Activated CD8-positive, alpha-beta memory T cell treated with anti-CD3 and anti-CD28 coated beads, Interleukin-2, amount 10 ng/mL, durations not matched to agents 7 days and 5 days (primary cell): Measurements from ENCODE around the gene TMX3. TPM values are rescaled to one million over a fixed set of nuclear protein-coding genes. Genes with fewer than 3 reads are reported as not detected.
A peak's percentile ranks its signal among the peaks of the same experiment; 100 is the strongest.

ENCODE experiments used
- ATAC-seq: fragments of 150-1000 bp; cut with Tn5 transposase; one replicate; pipeline ENCODE4 v1.10.0; 2021; ENCODE audit warnings: moderate library complexity
- CTCF ChIA-PET: fragments of 350-600 bp; sonication (Branson Sonifier 250); formaldehyde crosslinking; loops from one replicate; lab custom pipeline; 2021; ENCODE audit warnings: antibody characterized with exemption; lab: Charles Lee
- DNase-seq: peaks from one replicate; pipeline ENCODE4 v3.0.0-alpha.2; 2020
- H3K27ac Mint-ChIP-seq: one replicate; pipeline ENCODE4 v1.8.0; 2021; ENCODE audit warnings: mild to moderate bottlenecking, mixed read lengths
- H3K27me3 Mint-ChIP-seq: one replicate; pipeline ENCODE4 v1.8.0; 2021; ENCODE audit warnings: mixed read lengths
- H3K36me3 Mint-ChIP-seq: one replicate; pipeline ENCODE4 v1.8.0; 2021; ENCODE audit warnings: mild to moderate bottlenecking, mixed read lengths
- H3K4me1 Mint-ChIP-seq: one replicate; pipeline ENCODE4 v1.8.0; 2021; ENCODE audit warnings: mixed read lengths
- H3K4me3 Mint-ChIP-seq: one replicate; pipeline ENCODE4 v1.8.0; 2021; ENCODE audit warnings: mild to moderate bottlenecking, moderate library complexity, mixed read lengths
- H3K9me3 Mint-ChIP-seq: one replicate; pipeline ENCODE4 v1.8.0; 2022; ENCODE audit warnings: low read depth, mixed read lengths
- total RNA-seq, 2 experiments: library from RNA; stranded (reverse); gene quantifications; one replicate each; pipeline ENCODE4 v1.2.3, GENCODE V29; 2021

Gene TMX3, protein sequence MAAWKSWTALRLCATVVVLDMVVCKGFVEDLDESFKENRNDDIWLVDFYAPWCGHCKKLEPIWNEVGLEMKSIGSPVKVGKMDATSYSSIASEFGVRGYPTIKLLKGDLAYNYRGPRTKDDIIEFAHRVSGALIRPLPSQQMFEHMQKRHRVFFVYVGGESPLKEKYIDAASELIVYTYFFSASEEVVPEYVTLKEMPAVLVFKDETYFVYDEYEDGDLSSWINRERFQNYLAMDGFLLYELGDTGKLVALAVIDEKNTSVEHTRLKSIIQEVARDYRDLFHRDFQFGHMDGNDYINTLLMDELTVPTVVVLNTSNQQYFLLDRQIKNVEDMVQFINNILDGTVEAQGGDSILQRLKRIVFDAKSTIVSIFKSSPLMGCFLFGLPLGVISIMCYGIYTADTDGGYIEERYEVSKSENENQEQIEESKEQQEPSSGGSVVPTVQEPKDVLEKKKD
- 10 to 100 TPM; 50.3 to 65.4 TPM for total RNA-seq

DNA sequence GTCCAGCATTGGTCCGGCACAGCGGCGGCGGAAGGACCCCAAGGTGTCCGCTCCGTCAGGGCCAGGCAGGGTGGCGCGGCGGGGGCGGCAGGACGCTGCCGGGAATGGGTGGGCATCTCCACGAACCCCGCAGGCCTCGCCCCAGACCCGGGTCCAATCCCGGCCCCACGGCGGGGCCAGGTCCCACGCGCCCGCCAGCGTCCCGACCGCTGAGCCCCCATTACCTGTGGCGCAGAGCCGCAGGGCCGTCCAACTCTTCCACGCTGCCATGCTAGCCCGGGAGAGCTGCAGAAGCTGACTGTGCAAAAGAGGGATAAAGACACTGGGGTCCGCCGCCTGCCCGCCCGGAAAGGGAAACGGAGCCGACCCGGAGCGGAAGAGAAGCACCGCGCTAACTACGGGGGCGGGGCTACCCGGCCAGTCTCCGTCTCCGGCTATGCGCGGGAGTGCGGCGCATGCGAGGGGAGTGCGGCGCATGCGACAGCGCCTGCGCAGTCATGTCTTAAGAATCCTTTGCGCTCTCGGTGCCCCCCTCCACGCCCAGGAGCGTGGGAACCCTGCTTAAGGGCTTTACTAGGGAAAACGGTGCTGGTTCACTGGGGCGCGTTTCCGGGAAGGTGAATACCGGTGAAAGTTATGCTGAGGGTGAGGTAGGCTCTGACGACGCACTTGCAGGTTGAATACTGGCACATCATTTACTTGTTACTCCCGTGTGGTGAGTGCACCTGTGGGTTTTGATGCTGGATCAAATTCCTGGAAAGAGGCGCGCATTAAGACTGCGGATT is at the start of gene TMX3:
TMX3 (minus strand) TSS at position 397 of the 785 bp plus-strand sequence; CDS start at position 270, 127 bp downstream.
- Mint-ChIP-seq H3K4me1 (peaks cover 41% of the 10 kb centered on the region), H3K27ac (peak within 1 kb of the TSS; percentile 96), H3K9me3 (no peaks in the 10 kb centered on the region), H3K4me3 (peak within 1 kb of the TSS; percentile 100), H3K27me3 (no peaks in the 10 kb centered on the region), H3K36me3 (peaks cover 26% of the 10 kb centered on the region)
- ATAC-seq (peak; percentile 99), DNase-seq (peak; percentile 94)
- CTCF ChIA-PET = no interaction called here

DNA sequence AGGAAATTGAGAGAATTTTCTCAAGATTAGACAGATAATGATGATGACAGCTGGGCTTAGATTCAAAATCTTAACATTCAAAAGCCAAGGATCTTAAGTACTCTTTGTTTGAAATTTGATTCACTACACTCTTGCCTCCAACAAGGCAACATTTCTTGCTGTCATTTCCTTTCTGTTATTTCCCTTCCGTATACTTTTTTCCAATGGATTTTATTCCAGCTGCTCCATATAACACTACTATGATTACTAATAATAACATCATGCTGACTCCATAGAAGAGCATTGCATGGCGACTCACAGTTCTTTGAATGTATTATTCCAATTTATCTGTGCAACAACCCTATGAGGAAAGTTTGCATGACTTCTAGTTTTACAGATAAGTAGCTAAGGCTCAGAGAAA is 49.1 kb upstream of the TMX3 start:
- Mint-ChIP-seq H3K9me3 (peaks cover 4% of the 10 kb centered on the region), H3K27ac (no peak overlapping the region), H3K4me1 (no peaks in the 10 kb centered on the region), H3K27me3 (no peaks in the 10 kb centered on the region), H3K4me3 (no peak overlapping the region), H3K36me3 (no peaks in the 10 kb centered on the region)
- no peak for ATAC-seq
- DNase-seq = no peak
- CTCF ChIA-PET = no interaction called here

DNA sequence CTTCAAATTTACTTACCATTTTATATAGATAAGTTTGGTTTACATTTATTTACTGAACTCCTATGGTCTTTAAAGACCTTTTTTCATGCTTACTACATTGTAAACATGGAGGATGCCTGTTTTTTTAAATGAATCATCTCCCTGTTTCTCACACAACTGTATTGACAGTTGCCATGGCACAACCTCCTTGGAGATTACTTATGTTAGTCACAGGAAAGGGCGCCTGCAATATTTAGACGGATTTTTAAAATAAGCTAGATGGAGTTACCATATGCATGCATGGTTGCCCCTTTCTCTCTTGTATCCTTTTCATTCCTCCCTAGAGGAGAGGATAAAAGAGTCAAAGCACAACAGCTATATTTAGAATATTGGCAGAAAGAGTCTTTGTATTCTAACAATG is 48.2 kb upstream of the TMX3 start:
- ATAC-seq = no peak
- no peak overlapping the region for H3K27ac Mint-ChIP-seq
- H3K4me1 Mint-ChIP-seq = no peaks in the 10 kb centered on the region
- CTCF ChIA-PET = no interaction called here
- H3K9me3 Mint-ChIP-seq = peaks cover 4% of the 10 kb centered on the region
- no peak overlapping the region for H3K4me3 Mint-ChIP-seq
- DNase-seq = no peak
- H3K36me3 Mint-ChIP-seq = no peaks in the 10 kb centered on the region
- no peaks in the 10 kb centered on the region for H3K27me3 Mint-ChIP-seq

DNA sequence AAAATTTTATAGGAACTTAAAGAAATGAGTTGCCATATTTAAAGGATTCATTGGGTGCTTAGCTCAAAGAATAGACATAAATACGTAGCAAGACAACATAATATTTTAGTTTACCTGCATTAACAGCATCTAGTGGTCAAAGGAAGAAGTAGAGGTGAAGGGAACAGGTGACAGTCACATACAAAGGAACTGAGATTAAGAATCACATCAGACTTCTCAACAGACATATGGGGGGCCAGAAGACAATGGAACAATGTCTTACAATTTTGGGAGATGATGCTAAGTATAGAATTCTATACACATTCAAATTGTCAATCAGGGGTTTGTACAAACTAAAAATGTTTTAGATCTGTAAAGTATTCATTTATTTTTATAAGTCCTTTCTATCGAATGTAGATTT is 44.4 kb upstream of the TMX3 start:
- CTCF ChIA-PET = no interaction called here
- DNase-seq = no peak
- Mint-ChIP-seq H3K9me3 (peaks cover 4% of the 10 kb centered on the region), H3K27ac (no peak overlapping the region), H3K4me3 (no peak overlapping the region), H3K27me3 (no peaks in the 10 kb centered on the region), H3K4me1 (no peaks in the 10 kb centered on the region), H3K36me3 (no peaks in the 10 kb centered on the region)
- ATAC-seq = no peak

DNA sequence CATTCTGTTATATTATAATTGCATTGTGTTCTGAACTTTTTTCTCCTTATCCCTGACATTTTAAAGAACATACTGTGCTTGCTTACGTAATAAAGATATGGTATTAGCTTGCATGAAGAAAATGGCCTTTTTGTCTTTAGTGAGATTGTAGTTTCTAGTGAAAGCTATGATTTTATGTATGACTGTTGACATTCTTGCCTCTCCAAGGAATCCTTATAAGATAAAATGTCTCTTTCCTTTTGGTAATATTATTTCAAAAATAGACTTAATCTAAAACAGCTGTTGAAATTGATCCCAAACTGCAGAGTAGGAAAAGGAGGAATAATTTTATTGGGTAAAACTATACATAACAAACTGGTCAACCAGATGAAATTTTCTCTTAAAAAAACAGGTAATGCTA is 42.2 kb upstream of the TMX3 start:
- Mint-ChIP-seq H3K4me1 (no peaks in the 10 kb centered on the region), H3K4me3 (no peak overlapping the region), H3K36me3 (no peaks in the 10 kb centered on the region), H3K9me3 (peaks cover 4% of the 10 kb centered on the region), H3K27me3 (no peaks in the 10 kb centered on the region), H3K27ac (no peak overlapping the region)
- DNase-seq (no peak), ATAC-seq (no peak)
- CTCF ChIA-PET = interaction anchor here (1.4 kb wide), 1 partner anchor 16 kb away, joined by 4 read pairs; no protein-coding TSS in a partner anchor

DNA sequence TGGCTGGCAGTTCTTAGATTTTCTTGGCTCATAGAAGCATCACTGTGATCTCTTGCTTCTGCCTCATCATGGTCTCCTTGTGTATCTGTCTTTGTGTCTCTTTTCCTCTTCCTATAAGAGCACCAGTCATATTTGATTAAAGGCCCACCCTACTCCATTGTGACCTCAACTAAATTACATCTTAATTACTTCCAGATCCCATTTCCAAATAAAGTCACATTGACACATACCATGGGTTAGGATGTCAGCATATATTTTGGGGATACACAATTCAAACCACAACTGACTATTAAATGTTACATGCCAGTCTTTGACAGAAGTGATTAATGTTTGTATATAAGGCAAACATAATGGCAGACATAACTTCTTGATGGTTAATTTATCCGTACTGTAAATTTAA is 27.3 kb upstream of the TMX3 start:
- H3K27me3 Mint-ChIP-seq = no peaks in the 10 kb centered on the region
- DNase-seq = no peak
- CTCF ChIA-PET = no interaction called here
- no peaks in the 10 kb centered on the region for H3K4me1 Mint-ChIP-seq
- H3K27ac Mint-ChIP-seq = no peak overlapping the region
- no peaks in the 10 kb centered on the region for H3K36me3 Mint-ChIP-seq
- no peaks in the 10 kb centered on the region for H3K9me3 Mint-ChIP-seq
- no peak for ATAC-seq
- no peak overlapping the region for H3K4me3 Mint-ChIP-seq

DNA sequence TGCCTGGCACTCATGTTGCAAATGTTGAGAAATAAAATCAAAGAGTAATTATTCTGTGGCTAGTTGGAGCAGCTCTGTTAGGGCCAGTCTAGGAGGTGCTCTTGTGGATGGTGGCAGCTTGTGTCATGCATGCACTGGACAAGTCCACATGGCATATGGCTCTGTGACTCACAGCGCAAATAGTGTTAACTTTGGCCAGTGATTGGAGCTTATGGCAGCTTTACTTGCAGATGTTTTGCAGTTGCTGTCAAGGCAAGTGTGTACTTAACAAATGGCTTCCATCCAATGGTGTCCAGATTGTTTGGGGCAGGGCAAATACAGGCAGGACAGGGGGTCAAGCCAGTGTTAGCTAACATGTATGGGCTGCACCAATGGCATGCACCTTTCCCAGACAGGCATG is 26.1 kb upstream of the TMX3 start:
- H3K27ac Mint-ChIP-seq = no peak overlapping the region
- DNase-seq = no peak
- CTCF ChIA-PET = no interaction called here
- H3K27me3 Mint-ChIP-seq = no peaks in the 10 kb centered on the region
- ATAC-seq = no peak
- H3K4me1 Mint-ChIP-seq = no peaks in the 10 kb centered on the region
- no peak overlapping the region for H3K4me3 Mint-ChIP-seq
- no peaks in the 10 kb centered on the region for H3K36me3 Mint-ChIP-seq
- no peaks in the 10 kb centered on the region for H3K9me3 Mint-ChIP-seq

DNA sequence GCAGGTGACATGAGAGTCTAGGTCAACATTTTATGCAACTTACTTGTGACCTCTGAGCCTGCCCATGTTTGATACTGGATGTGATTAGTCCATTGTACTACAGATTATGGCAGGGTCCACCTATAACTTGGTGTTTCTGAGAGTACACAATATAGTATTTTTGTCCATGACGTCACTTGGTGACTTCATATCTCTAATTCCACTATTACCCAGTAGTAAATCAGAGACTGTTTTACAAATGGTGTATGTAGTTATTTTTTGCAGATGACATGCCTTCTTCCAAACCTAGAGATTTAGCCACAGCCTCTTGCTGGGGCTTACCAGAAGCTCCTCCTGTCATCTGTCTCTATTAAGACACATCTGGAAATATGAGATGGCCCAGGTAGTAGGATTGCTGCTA is 24.6 kb upstream of the TMX3 start:
- CTCF ChIA-PET = no interaction called here
- H3K36me3 Mint-ChIP-seq = no peaks in the 10 kb centered on the region
- H3K4me3 Mint-ChIP-seq = no peak overlapping the region
- no peaks in the 10 kb centered on the region for H3K27me3 Mint-ChIP-seq
- no peak overlapping the region for H3K27ac Mint-ChIP-seq
- no peak for ATAC-seq
- no peaks in the 10 kb centered on the region for H3K9me3 Mint-ChIP-seq
- DNase-seq = no peak
- peaks cover 3% of the 10 kb centered on the region for H3K4me1 Mint-ChIP-seq

DNA sequence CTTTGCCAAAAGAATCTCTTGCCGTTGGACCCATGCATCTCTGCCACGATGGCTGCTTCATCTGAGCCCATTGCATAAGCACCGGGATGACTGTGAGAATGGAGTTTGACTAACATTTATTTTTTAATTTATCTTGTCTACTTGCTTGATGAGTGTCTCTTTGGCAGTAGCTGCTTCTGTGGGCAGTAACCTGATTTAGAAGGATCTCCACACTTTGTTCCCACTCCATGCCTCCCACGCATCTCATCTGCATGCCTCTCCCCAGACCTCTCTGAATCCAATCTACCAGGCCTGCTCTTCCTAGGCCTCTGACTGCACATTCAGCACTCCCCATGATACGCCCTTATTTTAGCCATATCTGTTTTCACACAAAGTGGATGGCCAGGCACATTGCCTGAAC is 23.7 kb upstream of the TMX3 start:
- Mint-ChIP-seq H3K36me3 (no peaks in the 10 kb centered on the region), H3K4me1 (peaks cover 6% of the 10 kb centered on the region), H3K9me3 (no peaks in the 10 kb centered on the region), H3K4me3 (no peak overlapping the region), H3K27ac (no peak overlapping the region), H3K27me3 (peaks cover 7% of the 10 kb centered on the region)
- DNase-seq (no peak), ATAC-seq (no peak)
- CTCF ChIA-PET = no interaction called here

DNA sequence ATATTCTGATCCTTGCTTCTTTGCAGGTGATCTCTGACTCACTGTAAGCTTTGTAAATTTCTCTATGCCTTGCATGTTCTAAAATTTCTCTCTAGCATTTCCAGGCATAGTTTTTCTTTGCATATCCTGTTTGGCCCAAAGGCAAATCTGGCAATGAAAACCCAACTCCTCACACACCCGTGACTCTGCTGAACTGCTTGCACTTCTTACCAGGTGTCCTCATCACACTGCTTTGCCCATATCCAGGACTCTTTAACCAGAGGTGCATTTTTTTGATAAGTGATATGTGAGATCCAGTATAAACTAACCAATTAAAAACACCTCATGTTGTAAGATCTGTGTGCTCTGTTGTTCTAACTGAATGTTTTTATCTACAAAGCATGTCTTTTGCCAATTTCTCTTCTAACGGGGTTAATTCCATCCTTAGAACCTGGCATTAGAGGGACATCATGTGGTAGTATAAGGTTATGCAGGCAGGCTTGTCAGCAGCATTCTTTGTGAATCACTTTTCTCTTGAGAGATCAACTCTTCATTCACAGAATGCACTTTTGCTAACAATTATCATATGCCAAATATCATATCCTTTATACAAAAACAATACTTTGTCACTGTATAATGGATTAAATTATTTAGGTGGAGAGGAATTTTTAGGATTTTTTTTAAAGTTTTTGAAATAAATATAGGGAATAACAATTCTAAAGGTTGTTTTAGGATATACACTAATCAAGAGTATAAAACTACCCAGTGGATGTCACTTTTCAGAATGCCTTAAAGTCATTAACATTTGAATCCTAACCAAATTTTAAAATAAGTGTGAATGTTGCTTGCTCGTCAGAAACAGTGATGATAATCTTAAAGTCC is 20.8 kb upstream of the TMX3 start:
- H3K4me3 Mint-ChIP-seq = no peak overlapping the region
- no peaks in the 10 kb centered on the region for H3K36me3 Mint-ChIP-seq
- peaks cover 6% of the 10 kb centered on the region for H3K4me1 Mint-ChIP-seq
- H3K9me3 Mint-ChIP-seq = no peaks in the 10 kb centered on the region
- no peak for DNase-seq
- peaks cover 12% of the 10 kb centered on the region for H3K27me3 Mint-ChIP-seq
- no peak overlapping the region for H3K27ac Mint-ChIP-seq
- CTCF ChIA-PET = no interaction called here
- peak; percentile 49 for ATAC-seq

DNA sequence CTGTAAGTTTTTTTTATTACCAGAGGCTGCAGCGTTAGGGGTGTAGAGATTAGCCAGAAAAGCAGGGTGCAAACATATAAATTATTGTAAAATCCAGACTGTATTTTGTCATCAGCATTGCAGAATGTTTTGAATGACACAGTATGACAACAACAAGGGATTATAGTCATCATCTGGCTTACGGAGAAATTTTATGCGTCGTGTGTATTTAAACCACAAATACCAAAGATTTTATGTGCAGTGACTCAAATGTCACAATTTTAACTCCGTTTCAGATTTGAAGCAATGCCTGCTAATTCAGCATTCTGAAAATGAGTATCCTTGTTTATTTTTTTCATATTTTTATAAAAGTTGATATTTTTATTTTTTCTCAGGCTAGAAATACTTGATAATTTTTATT is 19.4 kb upstream of the TMX3 start:
- CTCF ChIA-PET = no interaction called here
- no peaks in the 10 kb centered on the region for H3K9me3 Mint-ChIP-seq
- H3K4me3 Mint-ChIP-seq = no peak overlapping the region
- no peak overlapping the region for H3K27ac Mint-ChIP-seq
- H3K27me3 Mint-ChIP-seq = peaks cover 12% of the 10 kb centered on the region
- no peaks in the 10 kb centered on the region for H3K36me3 Mint-ChIP-seq
- DNase-seq (no peak), ATAC-seq (no peak)
- H3K4me1 Mint-ChIP-seq = peaks cover 6% of the 10 kb centered on the region

DNA sequence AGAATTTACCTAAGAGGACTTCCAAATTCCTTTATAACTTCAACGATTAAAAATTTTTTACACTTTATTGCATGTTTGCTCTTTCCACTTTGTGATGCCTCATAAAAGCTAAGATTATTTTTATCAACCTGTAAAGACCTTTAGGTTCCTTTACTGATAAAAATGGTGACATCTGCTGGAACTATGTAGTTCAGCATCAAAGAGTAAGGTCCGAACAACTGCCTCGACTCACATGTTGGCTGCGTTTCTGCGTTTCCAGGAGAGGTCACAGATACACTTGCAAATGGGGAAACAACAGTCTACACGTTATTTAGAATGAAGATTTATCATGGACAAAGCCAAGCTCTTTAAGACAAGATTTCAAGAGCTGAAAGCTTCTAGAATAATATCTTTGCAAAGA is 18.8 kb upstream of the TMX3 start:
- Mint-ChIP-seq H3K9me3 (no peaks in the 10 kb centered on the region), H3K27ac (no peak overlapping the region), H3K36me3 (no peaks in the 10 kb centered on the region), H3K4me3 (no peak overlapping the region), H3K4me1 (peaks cover 6% of the 10 kb centered on the region), H3K27me3 (peaks cover 12% of the 10 kb centered on the region)
- ATAC-seq (no peak), DNase-seq (no peak)
- CTCF ChIA-PET = interaction anchor here (1.0 kb wide), 1 partner anchor 12 kb away, joined by 4 read pairs; no protein-coding TSS in a partner anchor

DNA sequence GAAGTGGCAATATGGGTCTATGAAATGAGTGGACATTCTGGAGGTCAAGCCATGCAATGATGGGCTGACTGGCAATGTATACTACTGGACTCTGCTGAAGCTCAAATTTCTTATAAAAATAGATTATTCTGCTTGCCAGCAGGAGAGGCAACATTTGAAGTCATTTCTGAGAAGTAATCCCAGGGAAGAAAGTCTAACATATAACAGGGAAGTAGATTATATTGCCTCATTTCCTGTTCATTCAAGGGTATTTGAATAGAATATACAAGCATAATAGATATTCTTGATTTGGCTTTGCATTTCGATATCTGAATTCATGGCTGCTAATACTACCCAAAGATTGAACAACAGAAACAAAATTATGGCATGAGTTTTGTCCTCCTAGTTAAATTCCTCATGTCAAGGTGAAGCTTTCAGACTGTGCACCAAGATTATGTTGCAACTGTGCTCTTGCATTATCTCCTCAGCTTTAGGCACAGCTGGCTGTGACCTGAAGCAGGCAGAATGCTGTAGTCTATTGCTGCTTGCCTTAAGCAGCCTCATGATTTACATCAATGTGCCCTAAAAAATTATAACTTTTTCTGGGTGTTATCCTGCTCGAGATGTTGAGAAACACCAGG is 13.3 kb upstream of the TMX3 start:
- CTCF ChIA-PET = no interaction called here
- Mint-ChIP-seq H3K36me3 (peaks cover 5% of the 10 kb centered on the region), H3K27me3 (peaks cover 5% of the 10 kb centered on the region), H3K4me1 (peaks cover 1% of the 10 kb centered on the region), H3K9me3 (no peaks in the 10 kb centered on the region), H3K4me3 (no peak overlapping the region), H3K27ac (no peak overlapping the region)
- DNase-seq (no peak), ATAC-seq (no peak)
